ENCODE data around the gene PDPK1. TPM values are rescaled to one million over a fixed set of nuclear protein-coding genes. Genes with fewer than 3 reads are reported as not detected.
"Not testable (repeated sequence)": the region's sequence is repeated elsewhere in the genome, so short reads cannot be mapped to it uniquely, and the experiment has no call there.

The PDPK1 gene
- total and polyA plus RNA-seq, 2 experiments from 2014 or later: 27.1 to 29.8 TPM

- TF ChIP-seq EZH2 (IDR thresholded peaks at IDR 0.05; ENCODE audit: borderline replicate concordance) (no peak), CTCF (IDR thresholded peaks at IDR 0.05; ENCODE audit: poor library complexity) (no peak), EZH2phosphoT487 (IDR thresholded peaks at IDR 0.05; ENCODE audit: low read depth, severe bottlenecking, unreplicated experiment) (no peak)
- no peaks in the 10 kb centered on the region for H3K9me3 ChIP-seq (ENCODE audit: low read depth)
- no peak overlapping the region for H3K27ac ChIP-seq
- H2AFZ ChIP-seq: no peak overlapping the region
- H3K79me2 ChIP-seq: peaks cover 15% of the 10 kb centered on the region
- WGBS (ENCODE audit: low lambda C conversion rate, missing lambda C conversion rate): 95% methylated on average over 29 of the region's 29 CpGs
- no peaks in the 10 kb centered on the region for H3K9me2 ChIP-seq (replicated peaks; ENCODE audit: insufficient read depth)
- no peaks in the 10 kb centered on the region for H3K4me1 ChIP-seq (ENCODE audit: insufficient read depth)
- no peaks in the 10 kb centered on the region for H3K36me3 ChIP-seq (replicated peaks; ENCODE audit: insufficient read depth, low read depth)
- no peak overlapping the region for H3K4me3 ChIP-seq
- H4K20me1 ChIP-seq (ENCODE audit: insufficient read depth, poor library complexity, severe bottlenecking): no peaks in the 10 kb centered on the region
- H3K4me2 ChIP-seq: no peak overlapping the region
- no peak for DNase-seq (ENCODE audit: low spot score)
- no peaks in the 10 kb centered on the region for H3K27me3 ChIP-seq
Observed at GRCh38 chr16:2610781-2611498, 73.1 kb downstream of the PDPK1 start.

GRCh38 chr16:2611499-2611862 lies 73.7 kb downstream of the PDPK1 start:
- Histone ChIP-seq H3K4me2 (no peak overlapping the region), H3K9me3 (ENCODE audit: low read depth) (no peaks in the 10 kb centered on the region), H3K4me1 (ENCODE audit: insufficient read depth) (no peaks in the 10 kb centered on the region), H3K27me3 (no peaks in the 10 kb centered on the region), H2AFZ (no peak overlapping the region), H3K9me2 (replicated peaks; ENCODE audit: insufficient read depth) (no peaks in the 10 kb centered on the region), H3K27ac (no peak overlapping the region), H4K20me1 (ENCODE audit: insufficient read depth, poor library complexity, severe bottlenecking) (no peaks in the 10 kb centered on the region), H3K4me3 (no peak overlapping the region), H3K36me3 (replicated peaks; ENCODE audit: insufficient read depth, low read depth) (no peaks in the 10 kb centered on the region), H3K79me2 (peaks cover 15% of the 10 kb centered on the region)
- TF ChIP-seq CTCF (IDR thresholded peaks at IDR 0.05; ENCODE audit: poor library complexity) (no peak), EZH2phosphoT487 (IDR thresholded peaks at IDR 0.05; ENCODE audit: low read depth, severe bottlenecking, unreplicated experiment) (no peak), EZH2 (IDR thresholded peaks at IDR 0.05; ENCODE audit: borderline replicate concordance) (no peak)
- 97% methylated on average over 9 of the region's 12 CpGs for WGBS (ENCODE audit: low lambda C conversion rate, missing lambda C conversion rate)
- no peak for DNase-seq (ENCODE audit: low spot score)

- not testable (repeated sequence) for H3K4me3 ChIP-seq; H3K9me3 ChIP-seq (ENCODE audit: low read depth); H2AFZ ChIP-seq; H3K4me1 ChIP-seq (ENCODE audit: insufficient read depth); H3K9me2 ChIP-seq (replicated peaks; ENCODE audit: insufficient read depth); H3K36me3 ChIP-seq (replicated peaks; ENCODE audit: insufficient read depth, low read depth); H3K27ac ChIP-seq; H3K27me3 ChIP-seq; DNase-seq (ENCODE audit: low spot score); H3K4me2 ChIP-seq; H4K20me1 ChIP-seq (ENCODE audit: insufficient read depth, poor library complexity, severe bottlenecking)
- H3K79me2 ChIP-seq: peaks cover 15% of the 10 kb centered on the region
- WGBS (ENCODE audit: low lambda C conversion rate, missing lambda C conversion rate): 100% methylated on average over 5 of the region's 17 CpGs
Observed at GRCh38 chr16:2611877-2612276, 74.1 kb downstream of the PDPK1 start.

GRCh38 chr16:2613251-2613650 lies 75.4 kb downstream of the PDPK1 start:
- not testable (repeated sequence) for H2AFZ ChIP-seq; H3K9me2 ChIP-seq (replicated peaks; ENCODE audit: insufficient read depth); H3K4me3 ChIP-seq; DNase-seq (ENCODE audit: low spot score); H3K27me3 ChIP-seq; H3K27ac ChIP-seq; H3K36me3 ChIP-seq (replicated peaks; ENCODE audit: insufficient read depth, low read depth); H3K9me3 ChIP-seq (ENCODE audit: low read depth); H4K20me1 ChIP-seq (ENCODE audit: insufficient read depth, poor library complexity, severe bottlenecking); H3K79me2 ChIP-seq; H3K4me1 ChIP-seq (ENCODE audit: insufficient read depth); H3K4me2 ChIP-seq
- 97% methylated on average over 15 of the region's 19 CpGs for WGBS (ENCODE audit: low lambda C conversion rate, missing lambda C conversion rate)
